GM19438 (cell line): ENCODE results near the gene APBA2.

Experiments used
- ATAC-seq: cut with Tn5 transposase; IDR thresholded peaks from one replicate; pipeline ENCODE4 v1.9.1; 2021; ENCODE audit warnings: low read depth; ENCODE audit not compliant: unreplicated experiment

Gene APBA2

GRCh38 chr15:29071232-29071881 is 185.6 kb downstream of the APBA2 start:
- no peak for ATAC-seq

GRCh38 chr15:29071882-29072273 is 186.1 kb downstream of the APBA2 start:
- ATAC-seq: no peak

- ATAC-seq: no peak
Observed at GRCh38 chr15:29072444-29072843, 186.7 kb downstream of the APBA2 start.

GRCh38 chr15:29074045-29074444 is 188.3 kb downstream of the APBA2 start:
- no peak for ATAC-seq

- ATAC-seq: no peak
Observed at GRCh38 chr15:29078541-29078940, 192.8 kb downstream of the APBA2 start.

GRCh38 chr15:29079479-29079878 is 193.7 kb downstream of the APBA2 start:
- ATAC-seq: no peak

- ATAC-seq: no peak
Observed at GRCh38 chr15:29081781-29082180, 196.0 kb downstream of the APBA2 start.

GRCh38 chr15:29083161-29083560 is 197.4 kb downstream of the APBA2 start:
- no peak for ATAC-seq

- ATAC-seq: no peak
Observed at GRCh38 chr15:29083858-29084257, 198.1 kb downstream of the APBA2 start.

- ATAC-seq: no peak
Observed at GRCh38 chr15:29086001-29086400, 200.2 kb downstream of the APBA2 start.

- ATAC-seq: no peak
Observed at GRCh38 chr15:29086891-29087290, 201.1 kb downstream of the APBA2 start.

GRCh38 chr15:29087521-29088285 is 201.9 kb downstream of the APBA2 start:
- no peak for ATAC-seq

GRCh38 chr15:29088666-29089065 is 202.9 kb downstream of the APBA2 start:
- ATAC-seq: no peak

- ATAC-seq: no peak
Observed at GRCh38 chr15:29089731-29090616, 204.2 kb downstream of the APBA2 start.

- ATAC-seq: no peak
Observed at GRCh38 chr15:29090617-29091466, 205.1 kb downstream of the APBA2 start.

GRCh38 chr15:29091666-29092065 is 205.9 kb downstream of the APBA2 start:
- ATAC-seq: no peak

GRCh38 chr15:29092376-29093064 is 206.7 kb downstream of the APBA2 start:
- no peak for ATAC-seq

- no peak for ATAC-seq
Observed at GRCh38 chr15:29093065-29093435, 207.3 kb downstream of the APBA2 start.

- ATAC-seq: no peak
Observed at GRCh38 chr15:29093696-29094343, 208.0 kb downstream of the APBA2 start.
